Activated naive CD8-positive, alpha-beta T cell treated with anti-CD3 and anti-CD28 coated beads, Interleukin-2, amount 10 ng/mL, durations not matched to agents 7 days and 5 days (primary cell): ENCODE measurements around the gene ARHGEF25. TPM values are rescaled to one million over a fixed set of nuclear protein-coding genes. Genes with fewer than 3 reads are reported as not detected.
"Not testable (repeated sequence)": the region's sequence is repeated elsewhere in the genome, so short reads cannot be mapped to it uniquely, and the experiment has no call there.

Experiments
- ATAC-seq: fragments of 150-1000 bp; cut with Tn5 transposase; one replicate; pipeline ENCODE4 v1.10.0; 2021; ENCODE audit warnings: low read depth, moderate library complexity
- POLR2A ChIA-PET: fragments of 350-600 bp; sonication (Branson Sonifier 250); formaldehyde crosslinking; loops from one replicate; lab custom pipeline; 2021; ENCODE audit warnings: antibody characterized with exemption; lab: Charles Lee
- DNase-seq: peaks from one replicate; pipeline ENCODE4 v3.0.0; 2021
- H3K27ac Mint-ChIP-seq: one replicate; pipeline ENCODE4 v1.8.0; 2022; ENCODE audit warnings: mild to moderate bottlenecking, mixed read lengths
- H3K27me3 Mint-ChIP-seq: one replicate; pipeline ENCODE4 v1.8.0; 2022; ENCODE audit warnings: mild to moderate bottlenecking, moderate library complexity, mixed read lengths
- H3K36me3 Mint-ChIP-seq: one replicate; pipeline ENCODE4 v1.8.0; 2021; ENCODE audit warnings: mild to moderate bottlenecking, mixed read lengths
- H3K4me1 Mint-ChIP-seq: one replicate; pipeline ENCODE4 v1.8.0; 2021; ENCODE audit warnings: mixed read lengths
- H3K4me3 Mint-ChIP-seq: one replicate; pipeline ENCODE4 v1.8.0; 2022; ENCODE audit warnings: mild to moderate bottlenecking, moderate library complexity, mixed read lengths
- H3K9me3 Mint-ChIP-seq: one replicate; pipeline ENCODE4 v1.8.0; 2021; ENCODE audit warnings: mixed read lengths
- total RNA-seq, 2 experiments: library from RNA; stranded (reverse); gene quantifications; one replicate each; pipeline ENCODE4 v1.2.3, GENCODE V29; 2021

Gene ARHGEF25
- total RNA-seq, 2 experiments from 2014 or later, result 1.3 to 1.4 TPM

- DNase-seq, result no peak
- POLR2A ChIA-PET, result no interaction called here
- H3K27ac Mint-ChIP-seq, result no peak overlapping the region
- ATAC-seq, result no peak
- peaks cover 18% of the 10 kb centered on the region for H3K4me1 Mint-ChIP-seq
- H3K9me3 Mint-ChIP-seq, result no peaks in the 10 kb centered on the region
- H3K4me3 Mint-ChIP-seq, result no peak overlapping the region
- peaks cover 77% of the 10 kb centered on the region for H3K27me3 Mint-ChIP-seq
- H3K36me3 Mint-ChIP-seq, result no peaks in the 10 kb centered on the region
These were observed 4.4 kb downstream of the ARHGEF25 start for GRCh38 chr12:57615637-57616036.

- Mint-ChIP-seq H3K4me1 (peaks cover 24% of the 10 kb centered on the region), H3K27ac (no peak overlapping the region), H3K4me3 (no peak overlapping the region), H3K36me3 (no peaks in the 10 kb centered on the region), H3K27me3 (peaks cover 82% of the 10 kb centered on the region), H3K9me3 (no peaks in the 10 kb centered on the region)
- DNase-seq, result no peak
- ATAC-seq, result no peak
- POLR2A ChIA-PET, result no interaction called here
These were observed 5.3 kb downstream of the ARHGEF25 start for GRCh38 chr12:57616383-57617101.

GRCh38 chr12:57617942-57618341, 6.7 kb downstream of the ARHGEF25 start:
- H3K27ac Mint-ChIP-seq, result no peak overlapping the region
- ATAC-seq, result no peak
- H3K4me3 Mint-ChIP-seq, result no peak overlapping the region
- no peaks in the 10 kb centered on the region for H3K9me3 Mint-ChIP-seq
- H3K27me3 Mint-ChIP-seq, result peaks cover 84% of the 10 kb centered on the region
- no peaks in the 10 kb centered on the region for H3K36me3 Mint-ChIP-seq
- no peak for DNase-seq
- POLR2A ChIA-PET, result no interaction called here
- peaks cover 27% of the 10 kb centered on the region for H3K4me1 Mint-ChIP-seq

- H3K9me3 Mint-ChIP-seq, result not testable (repeated sequence)
These were observed 7.2 kb downstream of the ARHGEF25 start for GRCh38 chr12:57618431-57618830.

GRCh38 chr12:57618966-57619433, 7.8 kb downstream of the ARHGEF25 start:
- Mint-ChIP-seq H3K4me3 (peak overlapping the region; percentile 46), H3K27ac (peak overlapping the region; percentile 11), H3K9me3 (no peaks in the 10 kb centered on the region), H3K36me3 (no peaks in the 10 kb centered on the region), H3K4me1 (peaks cover 27% of the 10 kb centered on the region), H3K27me3 (peaks cover 86% of the 10 kb centered on the region)
- ATAC-seq (no peak), DNase-seq (no peak)
- POLR2A ChIA-PET, result interaction anchor here (0.6 to 0.8 kb wide), 2 partner anchors 13 to 125 kb away, joined by 4 read pairs; no protein-coding TSS in a partner anchor

More at GRCh38 chr12:57618431-57618830, 7.2 kb downstream of the ARHGEF25 start:
- ATAC-seq, H3K4me3 Mint-ChIP-seq, DNase-seq, POLR2A ChIA-PET, H3K27ac Mint-ChIP-seq, H3K36me3 Mint-ChIP-seq: not testable (repeated sequence)
- Mint-ChIP-seq H3K27me3 (peaks cover 84% of the 10 kb centered on the region), H3K4me1 (peaks cover 27% of the 10 kb centered on the region)

- ATAC-seq, result peak; percentile 38
- no peaks in the 10 kb centered on the region for H3K36me3 Mint-ChIP-seq
- POLR2A ChIA-PET, result interaction anchor here (0.6 to 2.0 kb wide), 3 partner anchors 14 to 125 kb away, joined by 4 to 5 read pairs (median 4); no protein-coding TSS in a partner anchor
- H3K27ac Mint-ChIP-seq, result peak overlapping the region; percentile 11
- peak overlapping the region; percentile 46 for H3K4me3 Mint-ChIP-seq
- no peak for DNase-seq
- no peaks in the 10 kb centered on the region for H3K9me3 Mint-ChIP-seq
- peaks cover 21% of the 10 kb centered on the region for H3K4me1 Mint-ChIP-seq
- H3K27me3 Mint-ChIP-seq, result peaks cover 88% of the 10 kb centered on the region
These were observed 8.4 kb downstream of the ARHGEF25 start for GRCh38 chr12:57619434-57620244.

GRCh38 chr12:57620245-57620935, 9.2 kb downstream of the ARHGEF25 start:
- H3K27me3 Mint-ChIP-seq, result peaks cover 92% of the 10 kb centered on the region
- H3K4me1 Mint-ChIP-seq, result peaks cover 21% of the 10 kb centered on the region
- H3K4me3 Mint-ChIP-seq, result peak overlapping the region; percentile 63
- POLR2A ChIA-PET, result interaction anchor here (1.2 to 2.0 kb wide), 2 partner anchors 37 to 121 kb away, joined by 3 to 5 read pairs; no protein-coding TSS in a partner anchor
- DNase-seq (no peak), ATAC-seq (no peak)
- H3K27ac Mint-ChIP-seq, result no peak overlapping the region
- H3K36me3 Mint-ChIP-seq, result no peaks in the 10 kb centered on the region
- no peaks in the 10 kb centered on the region for H3K9me3 Mint-ChIP-seq

GRCh38 chr12:57620936-57621496, 9.8 kb downstream of the ARHGEF25 start:
- Mint-ChIP-seq H3K27me3 (peaks cover 94% of the 10 kb centered on the region), H3K27ac (no peak overlapping the region), H3K4me1 (peaks cover 21% of the 10 kb centered on the region), H3K36me3 (no peaks in the 10 kb centered on the region), H3K9me3 (no peaks in the 10 kb centered on the region), H3K4me3 (peak overlapping the region; percentile 63)
- DNase-seq (no peak), ATAC-seq (no peak)
- POLR2A ChIA-PET, result interaction anchor here (1.2 to 2.0 kb wide), 2 partner anchors 38 to 120 kb away, joined by 3 to 5 read pairs; no protein-coding TSS in a partner anchor

- POLR2A ChIA-PET, result interaction anchor here (1.2 to 2.0 kb wide), 2 partner anchors 38 to 119 kb away, joined by 3 to 5 read pairs; no protein-coding TSS in a partner anchor
- DNase-seq (peak; percentile 75), ATAC-seq (peak; percentile 59)
- Mint-ChIP-seq H3K36me3 (no peaks in the 10 kb centered on the region), H3K4me3 (peak overlapping the region; percentile 63), H3K27me3 (peaks cover 94% of the 10 kb centered on the region), H3K27ac (no peak overlapping the region), H3K9me3 (no peaks in the 10 kb centered on the region), H3K4me1 (peaks cover 21% of the 10 kb centered on the region)
These were observed 10.5 kb downstream of the ARHGEF25 start for GRCh38 chr12:57621497-57622292.

GRCh38 chr12:57622293-57623245, 11.3 kb downstream of the ARHGEF25 start:
- Mint-ChIP-seq H3K4me3 (peak overlapping the region; percentile 63), H3K4me1 (peaks cover 24% of the 10 kb centered on the region), H3K36me3 (no peaks in the 10 kb centered on the region), H3K27ac (no peak overlapping the region), H3K27me3 (peaks cover 94% of the 10 kb centered on the region), H3K9me3 (no peaks in the 10 kb centered on the region)
- ATAC-seq, result no peak
- no peak for DNase-seq
- POLR2A ChIA-PET, result interaction anchor here (0.6 kb wide), 1 partner anchor 164 kb away, joined by 3 read pairs; no protein-coding TSS in a partner anchor

GRCh38 chr12:57623385-57623784, 12.2 kb downstream of the ARHGEF25 start:
- ATAC-seq, result no peak
- H3K36me3 Mint-ChIP-seq, result no peaks in the 10 kb centered on the region
- POLR2A ChIA-PET, result no interaction called here
- DNase-seq, result no peak
- peaks cover 95% of the 10 kb centered on the region for H3K27me3 Mint-ChIP-seq
- no peak overlapping the region for H3K27ac Mint-ChIP-seq
- peaks cover 27% of the 10 kb centered on the region for H3K4me1 Mint-ChIP-seq
- no peak overlapping the region for H3K4me3 Mint-ChIP-seq
- no peaks in the 10 kb centered on the region for H3K9me3 Mint-ChIP-seq
